Panc1 (cell line): Measurements from ENCODE around the gene DDX49.

Source experiments
- POLR2AphosphoS5 ChIP-seq: IDR thresholded peaks from 2 replicates; pipeline ENCODE4 v1.6.1; 2012; ENCODE audit warnings: mild to moderate bottlenecking, low read depth, low read length, moderate library complexity
- REST ChIP-seq, 2 experiments: IDR thresholded peaks; 2 replicates each; pipeline ENCODE4 v1.6.1; 2011 to 2012; ENCODE audit warnings: low read depth in 2 of 2, control low read depth in 1 of 2, low read length in 1 of 2, mild to moderate bottlenecking in 1 of 2, moderate library complexity in 1 of 2; ENCODE audit not compliant: insufficient read depth in 1 of 2
- TCF7L2 ChIP-seq: IDR thresholded peaks from 2 replicates; pipeline ENCODE4 v1.6.1; 2011; ENCODE audit warnings: mild to moderate bottlenecking, low read depth, low read length, inconsistent platforms
- TF ChIP-seq, protein P1 (sequence below): fragments of 450-650 bp; IDR thresholded peaks from 2 replicates; pipeline ENCODE4 v1.5.1; 2017; ENCODE audit warnings: mild to moderate bottlenecking

GRCh38 chr19:18920400-18920799, 885 bp downstream of the DDX49 start:
- TF ChIP-seq, protein P1, sequence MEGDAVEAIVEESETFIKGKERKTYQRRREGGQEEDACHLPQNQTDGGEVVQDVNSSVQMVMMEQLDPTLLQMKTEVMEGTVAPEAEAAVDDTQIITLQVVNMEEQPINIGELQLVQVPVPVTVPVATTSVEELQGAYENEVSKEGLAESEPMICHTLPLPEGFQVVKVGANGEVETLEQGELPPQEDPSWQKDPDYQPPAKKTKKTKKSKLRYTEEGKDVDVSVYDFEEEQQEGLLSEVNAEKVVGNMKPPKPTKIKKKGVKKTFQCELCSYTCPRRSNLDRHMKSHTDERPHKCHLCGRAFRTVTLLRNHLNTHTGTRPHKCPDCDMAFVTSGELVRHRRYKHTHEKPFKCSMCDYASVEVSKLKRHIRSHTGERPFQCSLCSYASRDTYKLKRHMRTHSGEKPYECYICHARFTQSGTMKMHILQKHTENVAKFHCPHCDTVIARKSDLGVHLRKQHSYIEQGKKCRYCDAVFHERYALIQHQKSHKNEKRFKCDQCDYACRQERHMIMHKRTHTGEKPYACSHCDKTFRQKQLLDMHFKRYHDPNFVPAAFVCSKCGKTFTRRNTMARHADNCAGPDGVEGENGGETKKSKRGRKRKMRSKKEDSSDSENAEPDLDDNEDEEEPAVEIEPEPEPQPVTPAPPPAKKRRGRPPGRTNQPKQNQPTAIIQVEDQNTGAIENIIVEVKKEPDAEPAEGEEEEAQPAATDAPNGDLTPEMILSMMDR: no peak
- TF ChIP-seq POLR2AphosphoS5: no peak
- TF ChIP-seq TCF7L2: no peak
- no peak for TF ChIP-seq REST (IDR thresholded peaks at IDR 0.05; ENCODE audit: insufficient read depth in 1 of 2, low read depth in 2 of 2, low read length in 1 of 2)
